NCI-H748 (cell line): ENCODE results near the gene ALPG.
A peak's percentile ranks its signal among the peaks of the same experiment; 100 is the strongest.
"Not testable (repeated sequence)": the region's sequence is repeated elsewhere in the genome, so short reads cannot be mapped to it uniquely, and the experiment has no call there.

Experiments used
- DNase-seq: peaks from one replicate; lab custom pipeline; 2025; ENCODE audit not compliant: unreplicated experiment; lab: John Stamatoyannopoulos, UW

The ALPG gene

DNA sequence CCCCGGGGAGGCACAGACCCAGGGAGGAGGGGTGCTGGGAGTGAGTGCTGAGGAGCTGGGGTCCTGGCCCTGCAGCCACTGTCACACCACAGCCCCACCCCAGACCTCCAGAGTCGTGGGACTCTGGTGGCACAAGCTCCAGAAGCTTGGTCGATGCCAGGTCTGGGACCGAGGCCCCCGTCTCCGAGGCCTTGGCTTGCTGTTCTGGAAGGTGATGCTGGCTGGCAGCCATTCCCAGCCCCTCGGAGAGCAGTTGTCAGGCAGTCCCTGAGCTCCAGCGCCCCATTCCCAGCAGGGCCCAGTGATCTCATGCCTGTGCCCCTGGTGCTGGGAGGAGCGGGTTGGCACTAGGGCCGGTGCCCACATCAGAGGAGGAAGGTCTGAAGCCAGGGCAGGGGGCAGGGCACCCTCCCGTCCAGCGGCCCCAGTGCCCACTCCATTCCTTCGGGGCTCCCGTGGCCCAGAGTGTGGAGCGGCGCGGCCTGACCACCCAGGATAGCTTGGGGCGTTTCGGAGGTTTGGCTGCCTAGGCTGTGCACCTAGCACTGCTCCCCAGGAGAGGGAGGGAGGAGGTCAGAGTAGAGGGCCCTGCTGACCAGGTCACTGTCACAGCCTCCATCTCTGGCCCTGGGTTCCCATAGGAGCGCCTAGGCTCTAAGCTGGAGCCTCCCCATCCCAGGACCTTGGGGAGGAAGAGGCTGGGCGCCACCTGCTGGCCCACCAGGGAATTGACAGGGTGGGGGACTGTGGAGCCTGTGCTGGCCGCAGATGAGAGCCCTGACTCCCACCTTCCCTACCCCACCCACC lies 32.5 kb downstream of the ALPG start:
- peak; percentile 30 for DNase-seq

DNA sequence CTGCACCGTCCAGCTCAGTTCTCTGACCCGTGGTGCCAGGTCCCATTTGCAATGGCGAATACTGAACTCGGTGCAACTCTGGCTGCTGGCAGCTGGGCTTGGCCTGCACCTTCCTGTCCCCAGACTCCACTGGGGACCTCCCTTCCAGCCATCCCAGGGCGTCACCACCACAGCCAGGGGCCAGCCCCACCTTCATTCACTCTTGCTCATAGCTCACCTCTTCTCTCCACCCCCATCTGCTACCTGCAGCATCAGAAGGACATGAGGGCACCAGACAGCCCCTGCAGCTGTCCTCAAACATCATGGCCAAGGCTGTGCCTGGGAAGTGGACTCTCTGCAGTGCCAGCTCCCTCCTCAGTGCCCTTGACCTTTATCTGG lies 33.1 kb downstream of the ALPG start:
- no peak for DNase-seq

DNA sequence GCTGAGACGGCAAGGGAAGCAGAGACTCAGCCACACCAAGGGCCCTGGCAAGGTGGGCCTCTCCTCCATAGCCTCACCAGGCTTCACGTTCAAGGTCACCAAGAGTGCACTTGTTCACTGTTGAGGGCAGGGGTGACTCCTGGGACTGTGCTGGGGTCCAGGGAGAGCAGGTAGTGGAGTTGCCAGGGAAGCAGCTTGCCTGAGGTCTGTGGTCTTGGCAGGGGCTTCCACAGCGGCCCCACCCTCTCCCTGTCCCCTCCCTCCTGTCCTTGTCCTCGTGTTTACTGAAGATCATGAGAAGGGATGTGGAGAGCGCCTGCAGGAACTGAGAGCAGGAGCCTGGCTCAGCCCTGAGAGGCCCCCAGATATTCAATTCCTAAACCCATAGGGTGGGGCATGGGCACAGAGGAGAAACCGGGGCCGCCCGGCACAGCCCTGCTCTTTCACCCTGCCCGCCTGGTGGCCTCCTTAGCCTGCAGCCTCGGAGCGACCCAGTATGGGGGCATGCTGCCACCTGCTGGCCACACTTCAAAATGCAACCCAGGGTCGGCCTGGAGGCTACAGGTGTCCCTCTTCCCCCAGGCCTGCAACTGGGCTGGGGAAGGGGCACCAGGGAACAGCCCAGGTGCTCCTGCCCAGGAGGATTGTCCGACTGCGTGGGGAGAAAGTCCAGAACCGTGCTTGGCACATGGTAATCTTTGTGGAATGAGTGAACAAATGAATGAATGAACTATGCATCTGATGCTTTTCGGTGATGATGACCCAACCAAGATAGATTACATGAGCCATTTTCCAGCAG lies 33.8 kb downstream of the ALPG start:
- peak; percentile 70 for DNase-seq

DNA sequence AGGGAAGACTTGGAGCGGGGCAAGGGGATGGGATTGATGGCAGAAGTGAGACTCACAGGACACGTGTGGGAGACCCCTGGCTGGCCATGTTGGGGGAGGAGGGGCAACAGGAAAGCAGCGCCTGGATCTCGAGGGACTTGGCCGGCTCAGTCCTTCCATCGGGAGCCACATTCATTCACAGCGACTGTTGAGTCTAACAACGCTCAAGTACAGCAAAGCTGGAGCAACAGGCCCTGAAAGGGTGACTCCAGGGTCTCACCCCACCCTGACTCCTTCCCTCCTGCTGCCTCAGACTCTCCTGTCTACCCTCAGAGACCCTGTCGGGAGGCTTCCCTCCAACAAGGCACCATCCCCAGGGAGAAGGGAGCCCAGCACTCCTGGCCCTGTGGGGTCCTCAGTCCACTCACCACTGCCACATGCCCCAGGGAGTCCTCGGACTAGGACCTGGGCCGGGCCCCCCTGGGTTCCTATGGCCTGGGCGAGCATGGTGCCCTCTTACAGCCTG lies 34.6 kb downstream of the ALPG start:
- DNase-seq: no peak

DNA sequence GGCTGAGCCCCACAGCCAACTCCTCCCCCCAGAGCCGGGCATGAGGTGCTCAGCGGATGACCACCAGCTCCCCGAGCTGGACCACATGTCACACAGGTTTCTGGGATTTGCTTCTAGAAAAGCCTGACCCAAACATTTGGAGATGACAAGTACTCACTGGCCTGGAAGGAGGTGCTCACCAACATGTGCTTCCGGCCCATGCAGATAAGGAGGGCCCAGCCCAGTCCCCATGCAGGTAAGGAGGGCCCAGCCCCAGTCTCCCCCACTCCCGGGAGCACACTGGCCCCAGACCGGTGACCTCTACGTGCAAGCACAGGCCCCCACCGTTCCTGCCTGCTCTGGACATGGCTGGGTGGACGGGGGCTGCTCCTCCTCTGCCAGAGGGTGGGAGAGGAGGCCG lies 35.3 kb downstream of the ALPG start:
- DNase-seq: not testable (repeated sequence)

DNA sequence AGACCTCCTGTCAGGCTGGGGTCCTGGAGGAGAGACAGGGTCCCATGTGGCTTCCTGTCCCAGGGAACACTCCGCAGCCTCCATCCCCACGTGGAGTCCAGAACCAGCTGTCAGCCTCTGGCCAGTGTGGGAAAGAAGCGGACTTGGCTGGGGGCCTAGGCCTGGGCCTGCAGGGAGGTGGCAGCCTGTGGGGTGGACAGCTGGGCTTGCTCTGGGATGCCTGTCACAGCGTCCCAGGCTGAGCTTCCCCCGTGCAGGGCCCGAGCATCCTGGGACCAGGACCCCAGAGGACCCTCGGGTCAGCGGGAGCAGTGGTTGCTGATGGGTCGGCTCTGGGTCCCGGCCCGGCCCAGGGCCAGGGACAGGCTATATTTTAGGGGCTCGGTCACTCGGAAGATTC lies 35.8 kb downstream of the ALPG start:
- not testable (repeated sequence) for DNase-seq

DNA sequence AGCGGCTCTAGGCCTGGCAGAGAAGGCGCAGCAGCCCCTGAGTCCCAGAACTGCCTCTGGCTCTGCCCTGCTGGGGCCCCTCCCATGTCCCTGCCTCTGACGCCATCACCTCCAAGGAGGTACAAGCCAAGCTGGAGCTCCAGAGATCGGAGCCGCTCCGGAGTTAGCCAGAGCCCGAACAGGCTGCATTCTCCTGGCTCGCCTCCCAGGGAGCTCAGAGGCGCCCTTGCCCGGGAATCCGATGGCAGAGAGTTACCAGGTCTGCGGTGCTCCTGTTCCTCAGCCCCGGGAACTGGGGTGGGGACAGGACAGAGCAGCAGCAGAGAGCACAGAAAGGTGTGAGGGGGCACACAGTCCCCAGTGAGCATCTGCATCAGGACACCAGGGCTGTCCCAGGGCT lies 36.4 kb downstream of the ALPG start:
- DNase-seq: not testable (repeated sequence)

DNA sequence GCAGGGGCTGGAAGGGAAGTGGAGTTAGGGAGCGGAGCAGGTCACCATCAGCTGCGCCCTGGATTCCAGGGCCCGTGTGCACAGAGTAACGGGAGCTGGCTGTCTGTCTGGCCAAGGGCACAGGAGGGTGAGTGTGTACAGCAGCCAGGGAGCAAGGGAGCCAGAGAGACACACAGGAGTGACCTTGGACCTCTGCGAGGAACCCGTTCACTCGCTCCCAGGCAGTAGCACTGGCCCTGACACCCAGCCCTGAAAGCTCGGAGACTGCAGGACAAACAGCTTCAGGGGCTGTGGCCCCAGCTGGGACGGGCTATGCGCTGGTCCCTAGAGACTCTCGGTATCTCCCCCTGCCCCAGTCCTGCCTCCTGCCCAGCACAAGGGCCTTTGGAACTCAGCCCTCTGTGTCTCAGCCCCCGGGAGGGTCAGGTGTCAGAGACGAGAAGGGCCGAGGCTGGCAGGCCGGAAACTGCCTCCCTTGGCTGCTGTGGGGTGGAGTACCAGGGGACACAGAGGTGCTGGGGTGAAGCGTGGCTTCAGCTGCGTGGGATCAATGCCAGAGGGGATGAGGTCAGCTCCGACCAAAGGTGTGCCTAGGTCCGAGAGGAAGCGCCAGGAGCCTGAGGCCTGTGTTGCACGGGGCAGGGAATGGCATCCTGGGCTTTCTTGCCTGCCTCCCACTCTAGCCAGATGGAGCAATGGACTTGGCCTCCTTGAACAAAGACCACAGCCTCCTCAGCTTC lies 37.2 kb downstream of the ALPG start:
- DNase-seq: not testable (repeated sequence)

DNA sequence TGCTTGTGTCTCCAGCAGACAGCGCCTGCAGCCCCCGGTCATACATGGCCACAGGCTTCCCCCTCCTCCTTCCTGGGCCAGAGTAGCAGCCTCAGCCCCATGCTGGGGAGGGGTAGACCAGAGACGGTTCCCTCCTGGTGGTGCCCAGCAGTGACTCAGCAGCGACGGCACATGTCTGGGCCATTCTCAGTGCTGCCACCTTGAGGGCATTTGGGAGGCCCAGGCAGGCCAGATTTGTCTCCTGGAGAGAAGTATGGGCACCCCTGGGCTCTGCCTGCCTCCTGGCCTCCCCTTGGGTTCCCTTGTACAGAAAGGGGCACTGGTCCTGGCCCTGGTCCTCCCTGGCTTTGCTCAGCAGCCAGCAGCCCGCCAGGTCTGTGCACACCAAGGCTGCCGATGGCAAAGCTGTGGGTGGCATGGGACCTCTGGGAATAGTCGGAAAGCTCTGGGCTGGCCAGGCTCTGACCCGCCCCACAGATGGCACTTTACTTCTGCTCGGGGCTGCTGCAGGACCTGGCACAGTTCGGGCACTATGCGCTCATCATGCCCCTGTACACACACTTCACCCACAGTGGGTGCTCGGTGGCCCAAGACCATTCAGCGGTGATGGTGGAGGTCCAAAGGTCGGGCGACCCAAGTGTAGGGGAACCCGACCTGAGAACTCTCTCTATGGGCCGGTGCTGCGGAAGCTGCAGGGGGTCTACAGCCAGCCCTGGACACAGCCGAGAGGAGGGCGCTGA lies 37.9 kb downstream of the ALPG start:
- peak; percentile 50 for DNase-seq

DNA sequence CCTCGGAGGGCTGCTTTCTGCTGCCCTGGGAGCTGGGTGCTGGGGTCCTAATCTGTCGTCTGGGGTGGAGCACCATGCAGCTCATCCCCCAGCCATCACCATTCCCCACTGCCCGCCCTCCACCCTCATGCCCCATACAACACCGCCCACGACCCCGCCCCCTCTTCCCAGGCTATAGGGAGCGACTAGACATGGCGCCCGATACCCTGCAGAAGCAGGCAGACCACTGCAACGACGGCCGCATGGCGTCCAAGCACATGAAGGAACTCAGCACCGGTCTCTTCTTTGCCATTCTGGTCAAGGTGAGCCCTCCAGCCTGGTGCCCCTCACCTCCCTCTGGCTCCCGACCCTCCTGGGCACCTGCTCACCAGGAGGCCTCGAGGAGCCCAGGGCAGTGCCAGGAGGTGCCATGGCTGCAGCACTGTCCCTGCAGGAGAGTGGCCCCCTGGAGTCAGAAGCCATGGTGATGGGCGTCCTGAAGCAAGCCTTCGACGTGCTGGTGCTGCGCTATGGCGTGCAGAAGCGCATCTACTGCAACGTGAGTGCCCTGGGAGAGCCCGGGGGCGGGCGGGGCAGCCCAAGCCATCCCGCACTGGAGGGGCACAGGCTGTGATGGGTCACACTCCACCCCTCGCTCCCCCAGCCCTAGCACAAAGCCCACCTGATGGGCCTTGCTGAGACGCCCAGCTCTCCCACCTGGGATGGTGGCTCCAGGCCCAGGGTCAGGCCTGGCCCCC lies 38.7 kb downstream of the ALPG start:
- not testable (repeated sequence) for DNase-seq

DNA sequence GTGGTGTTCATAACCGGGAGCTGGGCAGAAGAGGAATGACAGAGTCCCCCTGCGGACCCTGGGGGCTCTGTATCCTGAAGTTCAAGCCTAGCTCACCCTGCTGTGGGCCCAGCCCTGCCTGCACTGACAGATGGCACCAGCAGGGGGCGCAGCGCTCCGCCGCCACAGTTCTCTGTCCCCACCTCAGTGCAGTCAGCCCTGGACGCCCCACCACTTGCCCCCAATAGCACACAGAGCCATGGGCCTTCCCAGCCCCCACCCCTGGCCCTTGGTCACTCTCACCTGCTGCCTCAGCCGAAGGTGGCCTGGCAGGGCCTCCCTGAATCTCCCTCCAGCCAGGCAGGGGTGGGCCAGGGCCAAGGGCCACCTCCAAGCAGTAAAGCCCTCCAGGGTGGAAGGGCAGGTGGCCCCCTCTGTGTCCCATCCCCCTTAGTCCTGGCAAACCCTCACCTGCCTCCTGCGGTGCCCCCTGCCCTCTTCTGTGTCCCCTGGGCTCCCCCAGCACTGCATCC lies 39.7 kb downstream of the ALPG start:
- DNase-seq: peak; percentile 14

DNA sequence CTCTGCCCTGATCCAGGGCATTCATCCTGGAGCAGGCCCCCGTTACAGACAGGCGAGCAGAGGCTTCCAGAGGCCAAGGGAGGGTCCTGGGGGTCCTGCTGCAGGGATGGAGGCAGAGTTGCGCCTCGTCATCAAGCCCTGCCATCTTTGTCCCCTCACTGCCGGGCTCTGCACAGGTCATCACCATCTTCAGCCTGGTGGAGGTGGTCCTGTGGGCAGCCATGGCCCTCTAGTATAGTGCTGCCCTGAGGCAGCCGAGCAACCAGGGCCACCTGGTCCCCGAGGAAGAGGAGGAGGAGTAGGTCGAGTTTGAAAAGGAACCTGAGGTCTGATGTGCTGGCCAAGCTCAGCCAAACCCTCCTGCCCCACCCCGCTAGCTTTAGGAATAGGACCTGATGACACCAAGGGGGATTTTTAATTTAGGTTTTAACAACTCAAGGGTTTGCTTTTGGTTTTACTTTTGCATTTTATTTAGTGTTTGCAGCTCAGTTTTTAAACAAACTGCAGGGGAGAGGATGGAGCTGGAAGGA lies 40.5 kb downstream of the ALPG start:
- DNase-seq: no peak

DNA sequence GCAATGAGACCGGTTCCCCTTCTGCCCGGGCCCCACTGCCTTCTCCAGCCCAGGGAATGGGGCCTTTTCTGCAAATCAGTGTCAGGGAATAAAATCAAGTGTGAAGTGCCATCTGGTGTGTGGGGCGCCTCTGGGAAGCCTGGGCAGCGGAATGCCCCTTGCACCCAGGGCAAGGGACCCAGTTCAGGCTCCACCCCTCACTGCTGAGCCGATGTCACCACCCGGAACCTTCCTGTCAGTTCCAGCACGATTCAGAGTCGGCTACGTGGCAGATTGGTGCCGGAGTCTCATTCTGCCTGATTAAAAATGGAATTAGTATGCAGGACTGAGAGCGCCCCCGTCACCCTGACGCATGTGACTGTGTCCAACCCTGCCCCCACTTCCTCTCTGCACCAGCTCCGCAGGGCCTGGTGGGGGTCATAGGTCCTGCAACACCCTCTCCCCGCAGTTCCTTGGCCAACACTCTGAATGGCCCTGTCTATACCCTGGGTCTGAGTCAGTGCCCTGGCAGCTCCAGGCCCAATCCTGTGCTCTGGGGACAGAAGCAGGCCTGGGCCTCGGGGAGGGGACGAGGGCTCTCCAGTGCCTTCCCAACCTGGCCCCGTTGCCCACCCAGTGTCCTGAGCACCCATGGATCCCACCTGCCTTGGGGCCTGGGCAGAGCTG lies 41.1 kb downstream of the ALPG start:
- DNase-seq: no peak

DNA sequence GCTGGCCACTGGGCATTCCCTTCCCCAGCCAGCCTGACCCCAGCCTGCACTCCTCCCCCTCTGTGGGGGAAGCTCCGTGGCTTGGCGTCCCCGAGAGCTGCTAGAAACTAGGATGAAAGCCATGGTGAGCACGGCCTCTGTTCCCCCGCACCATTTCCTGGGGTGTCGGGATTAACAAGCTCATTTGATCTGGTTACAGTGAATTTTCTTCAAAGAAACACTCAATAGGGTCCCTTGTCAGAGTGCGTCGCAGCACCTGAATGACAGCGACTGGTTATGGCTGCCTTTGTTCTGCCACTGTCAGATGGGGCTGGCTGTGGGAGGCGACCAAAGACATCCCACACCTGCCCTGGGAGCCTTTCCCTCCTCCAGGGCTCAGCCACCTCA lies 41.7 kb downstream of the ALPG start:
- DNase-seq: no peak

DNA sequence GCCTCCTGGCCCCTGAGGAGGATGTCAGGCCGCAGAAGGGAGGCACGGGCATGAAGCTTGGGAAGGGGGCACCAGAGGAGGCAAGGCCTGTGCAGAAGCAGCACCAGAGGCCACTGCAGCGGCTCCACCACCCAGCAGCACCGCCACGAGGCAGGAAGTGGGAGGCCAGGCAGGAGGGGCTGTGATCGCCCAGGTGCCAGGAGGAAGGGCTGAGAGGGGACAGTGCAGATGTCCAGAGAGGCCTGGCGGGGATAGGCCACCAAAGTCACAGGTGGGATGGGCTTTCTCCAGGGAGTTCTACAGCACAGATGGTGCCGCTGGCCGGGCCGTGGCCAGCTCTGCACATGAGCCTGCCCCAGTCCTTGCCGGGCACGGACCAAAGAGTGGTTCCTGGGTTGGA lies 43.3 kb downstream of the ALPG start:
- no peak for DNase-seq

DNA sequence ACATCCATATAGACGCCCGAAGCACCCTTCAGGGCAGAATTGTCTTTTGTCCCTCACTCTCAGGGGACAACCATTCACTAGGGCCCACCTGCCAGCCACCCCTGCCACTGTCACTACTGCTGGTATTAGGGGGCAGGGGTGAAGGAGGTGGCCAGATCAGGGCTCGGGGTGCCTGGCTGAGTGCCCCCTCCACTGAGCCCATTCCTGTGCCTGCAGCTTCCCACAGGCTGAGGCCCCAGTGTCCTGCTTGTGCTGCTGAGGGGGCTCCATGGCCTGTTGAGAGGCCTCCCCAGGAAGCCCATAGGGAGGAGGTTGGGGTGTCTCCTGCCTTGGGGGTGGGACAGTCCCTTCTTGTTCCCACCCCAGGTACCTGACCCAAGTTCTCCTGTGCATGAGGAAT lies 45.0 kb downstream of the ALPG start:
- DNase-seq: not testable (repeated sequence)

DNA sequence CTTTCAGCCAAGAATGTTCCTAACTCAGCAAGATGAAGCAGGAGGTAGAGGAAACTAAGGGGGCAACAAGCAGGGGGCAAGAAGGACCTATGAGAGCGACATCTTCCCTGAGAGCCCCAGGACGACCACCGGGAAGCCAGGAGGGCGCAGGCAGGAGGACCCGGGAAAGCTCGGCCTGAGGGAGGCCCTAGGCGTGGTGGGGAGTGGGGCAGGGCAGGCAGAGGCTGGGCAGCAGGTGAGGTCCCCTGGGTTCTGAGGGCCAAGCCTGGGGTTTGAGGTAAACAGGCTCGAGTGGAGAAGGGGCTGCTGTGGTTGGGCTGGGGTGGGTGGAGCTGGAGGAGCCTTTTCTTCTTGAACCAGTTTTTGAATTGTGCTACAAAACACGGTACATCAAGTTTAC lies 48.0 kb downstream of the ALPG start:
- no peak for DNase-seq

DNA sequence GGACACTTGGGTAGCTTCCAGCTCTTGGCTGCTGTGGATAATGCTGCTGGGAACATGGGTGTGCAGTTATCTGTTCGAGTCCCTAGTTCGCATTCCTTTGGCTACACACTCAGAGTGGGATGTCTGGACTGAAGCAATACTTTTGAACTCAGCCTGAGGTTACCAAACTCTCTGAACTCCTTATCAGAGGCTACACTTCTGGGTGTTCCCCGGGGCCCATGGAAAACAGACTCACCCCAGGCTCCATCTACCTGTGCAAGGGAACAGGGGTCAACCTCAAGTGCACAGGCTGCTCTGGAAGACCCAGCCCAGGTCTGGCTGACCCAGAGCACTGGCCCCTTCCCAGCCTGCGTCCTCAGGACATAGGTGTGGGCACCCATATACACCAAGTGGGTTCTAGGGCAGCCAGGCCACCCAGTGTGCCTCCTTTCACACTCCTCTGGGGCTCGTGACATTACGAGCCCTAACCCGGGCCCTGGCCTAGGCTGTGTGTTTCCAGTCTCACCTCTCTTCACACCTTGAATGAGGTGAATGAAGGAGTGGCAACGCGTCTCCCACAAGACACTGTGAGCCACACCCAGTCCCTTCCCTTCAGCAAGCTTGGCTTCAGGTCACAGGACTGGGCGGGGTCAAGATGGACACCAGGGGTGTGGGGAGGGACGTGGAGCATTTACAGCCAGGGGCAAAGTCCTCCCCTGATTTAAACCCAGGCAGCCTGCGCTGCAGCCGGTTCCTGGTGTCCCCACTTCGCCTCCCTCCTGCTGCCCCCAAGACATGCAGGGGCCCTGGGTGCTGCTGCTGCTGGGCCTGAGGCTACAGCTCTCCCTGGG lies 49.0 kb downstream of the ALPG start, which contains the start of gene ALPI:
Gene ALPI, plus strand, starts transcription at position 728 of the 830 bp plus-strand sequence. Its CDS starts 47 bp downstream, at position 775.
- no peak for DNase-seq
